T-helper 2 cell treated with Interferon-gamma antibody and Interleukin-4, amounts not matched to agents 5 μg/mL and 100 μg/mL, for 36 hours (primary cell): ENCODE results near the gene INPP4B.

Experiments
- DNase-seq: peaks from one replicate; pipeline ENCODE4 v3.0.0; 2021; ENCODE audit warnings: low spot score
- H3K27ac Mint-ChIP-seq: one replicate; pipeline ENCODE4 v1.8.0; 2021; ENCODE audit warnings: mild to moderate bottlenecking, mixed read lengths
- H3K27me3 Mint-ChIP-seq: one replicate; pipeline ENCODE4 v1.8.0; 2021; ENCODE audit warnings: low read depth, mixed read lengths
- H3K36me3 Mint-ChIP-seq: one replicate; pipeline ENCODE4 v1.8.0; 2021; ENCODE audit warnings: low read depth, mixed read lengths
- H3K4me1 Mint-ChIP-seq: one replicate; pipeline ENCODE4 v1.8.0; 2021; ENCODE audit warnings: low read depth, mixed read lengths
- H3K4me3 Mint-ChIP-seq: one replicate; pipeline ENCODE4 v1.8.0; 2022; ENCODE audit warnings: mild to moderate bottlenecking, moderate library complexity, mixed read lengths
- H3K9me3 Mint-ChIP-seq: one replicate; pipeline ENCODE4 v1.8.0; 2021; ENCODE audit warnings: mixed read lengths

INPP4B gene

DNA sequence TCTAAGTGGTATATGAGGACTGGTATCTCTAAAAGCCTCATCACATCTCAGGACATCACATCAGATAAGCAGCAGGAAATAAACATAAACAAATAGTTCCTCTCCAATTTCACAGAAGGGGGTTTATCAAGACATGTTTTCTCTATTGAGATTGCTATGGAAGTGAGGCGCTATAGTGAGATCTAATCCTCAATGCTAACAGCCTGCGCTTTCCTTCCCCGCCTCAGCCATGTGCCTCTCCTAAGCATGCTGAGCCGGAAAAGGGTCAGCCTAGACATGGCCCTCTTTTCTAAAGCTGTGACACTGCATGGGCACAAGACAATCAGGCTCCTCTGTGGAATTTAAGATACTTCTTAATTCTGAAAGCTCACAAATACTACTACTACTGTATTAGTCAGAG is 286.1 kb downstream of the INPP4B start:
- peaks cover 58% of the 10 kb centered on the region for H3K4me1 Mint-ChIP-seq
- DNase-seq: no peak
- H3K4me3 Mint-ChIP-seq: peak overlapping the region; percentile 0
- no peaks in the 10 kb centered on the region for H3K9me3 Mint-ChIP-seq
- no peaks in the 10 kb centered on the region for H3K36me3 Mint-ChIP-seq
- no peaks in the 10 kb centered on the region for H3K27me3 Mint-ChIP-seq
- peak overlapping the region; percentile 4 for H3K27ac Mint-ChIP-seq

DNA sequence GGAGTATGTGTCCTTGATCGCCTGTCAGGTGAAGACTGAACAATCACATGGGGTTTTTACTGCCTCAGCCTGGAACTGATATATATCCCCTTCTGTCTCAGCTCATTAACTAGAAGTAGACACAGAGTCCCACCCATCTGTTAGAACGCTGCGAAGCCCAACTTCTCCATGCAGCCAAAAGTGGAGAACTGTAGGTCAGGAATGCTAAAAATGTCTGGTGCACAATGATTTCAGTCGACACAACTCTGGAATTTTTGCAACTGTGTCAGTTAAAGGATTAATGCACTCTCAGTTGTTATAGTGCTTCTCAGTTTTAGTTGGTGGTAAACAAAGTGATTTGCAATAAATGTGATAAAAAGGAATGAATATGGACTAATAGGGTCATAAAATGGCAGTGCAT is 287.2 kb downstream of the INPP4B start:
- Mint-ChIP-seq H3K4me3 (peak overlapping the region; percentile 18), H3K27ac (no peak overlapping the region), H3K27me3 (no peaks in the 10 kb centered on the region), H3K36me3 (no peaks in the 10 kb centered on the region), H3K4me1 (peaks cover 57% of the 10 kb centered on the region), H3K9me3 (no peaks in the 10 kb centered on the region)
- DNase-seq: no peak

DNA sequence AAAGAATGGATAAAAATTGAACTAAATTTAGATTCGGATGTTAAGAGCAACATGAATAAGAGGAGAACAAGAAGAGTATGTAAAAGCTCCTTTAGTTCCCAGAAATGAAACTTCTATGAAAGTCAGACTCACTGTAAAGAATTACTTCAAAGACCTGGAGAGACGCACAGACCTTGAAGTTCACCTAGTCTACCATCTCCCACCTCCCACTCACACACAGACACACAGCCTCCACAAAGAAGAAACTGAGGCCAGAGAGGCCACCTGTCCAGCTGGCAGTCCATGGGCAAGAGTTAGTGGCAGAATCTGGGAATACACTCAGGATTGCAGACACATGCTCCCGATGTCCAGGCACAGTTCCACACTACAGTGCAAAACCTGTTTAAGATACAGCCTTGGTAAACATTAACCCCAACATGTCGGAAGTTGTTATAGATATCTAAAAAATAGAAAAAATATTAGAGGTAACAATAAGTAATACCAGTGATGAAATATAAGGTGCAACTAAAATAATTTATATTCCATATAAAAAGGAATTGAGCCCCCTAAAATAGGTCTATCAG is 288.8 kb downstream of the INPP4B start:
- no peak for DNase-seq
- Mint-ChIP-seq H3K4me1 (peaks cover 57% of the 10 kb centered on the region), H3K36me3 (no peaks in the 10 kb centered on the region), H3K9me3 (no peaks in the 10 kb centered on the region), H3K4me3 (peak overlapping the region; percentile 77), H3K27ac (peak overlapping the region; percentile 70), H3K27me3 (no peaks in the 10 kb centered on the region)

DNA sequence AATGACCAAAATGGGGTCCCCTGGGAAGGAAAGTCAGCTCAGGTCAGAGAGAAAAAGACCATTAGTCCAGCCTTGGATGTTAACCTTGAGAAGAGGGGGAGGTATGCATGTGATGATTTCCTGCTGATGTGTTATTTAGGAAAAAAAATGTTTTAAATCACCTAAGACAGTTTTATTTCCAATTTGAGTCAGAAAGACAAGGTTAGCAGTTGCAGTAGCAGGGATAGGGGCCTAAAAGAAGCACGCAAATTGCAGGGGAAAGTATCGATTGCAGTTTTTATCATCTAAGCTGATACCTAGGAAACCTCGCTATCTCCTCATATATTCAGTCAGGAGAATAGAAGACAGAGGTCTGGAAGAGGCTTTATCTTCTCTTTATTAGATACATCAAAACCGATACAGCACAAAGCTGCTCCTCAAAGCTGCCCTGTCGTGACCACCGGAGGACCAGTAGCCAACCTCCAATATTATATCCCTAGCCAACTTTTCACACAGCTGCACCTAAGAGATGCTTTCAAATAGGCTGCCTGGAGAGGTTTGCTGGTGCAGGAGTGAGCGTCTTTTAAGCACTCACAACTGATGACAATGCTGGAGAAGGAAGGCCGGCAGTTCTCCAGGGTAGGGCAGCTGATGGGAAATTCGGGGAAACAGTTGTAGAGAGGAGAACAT is 289.4 kb downstream of the INPP4B start:
- peak overlapping the region; percentile 70 for H3K27ac Mint-ChIP-seq
- no peaks in the 10 kb centered on the region for H3K27me3 Mint-ChIP-seq
- no peaks in the 10 kb centered on the region for H3K9me3 Mint-ChIP-seq
- H3K36me3 Mint-ChIP-seq: no peaks in the 10 kb centered on the region
- H3K4me1 Mint-ChIP-seq: peaks cover 58% of the 10 kb centered on the region
- no peak for DNase-seq
- H3K4me3 Mint-ChIP-seq: peak overlapping the region; percentile 77

DNA sequence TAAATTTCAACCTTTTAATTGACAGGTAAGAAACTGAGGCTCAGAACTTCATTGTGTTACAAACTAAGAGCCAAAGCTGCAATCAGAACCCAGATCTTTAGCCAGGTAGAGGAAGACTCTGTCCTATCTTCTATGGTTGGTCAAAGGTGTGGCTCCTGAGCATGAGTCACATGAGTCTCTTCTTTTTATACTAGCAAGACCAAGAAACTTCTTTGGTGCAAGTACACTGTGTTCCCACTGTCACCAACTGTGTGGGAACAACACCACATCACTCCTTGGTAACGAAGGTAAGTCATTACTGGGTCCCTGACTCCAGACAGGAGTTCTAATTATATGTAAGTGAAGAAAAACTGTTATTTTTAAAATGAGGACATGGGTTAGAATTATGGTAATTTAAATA is 290.1 kb downstream of the INPP4B start:
- Mint-ChIP-seq H3K36me3 (no peaks in the 10 kb centered on the region), H3K27ac (peak overlapping the region; percentile 70), H3K27me3 (no peaks in the 10 kb centered on the region), H3K9me3 (no peaks in the 10 kb centered on the region), H3K4me3 (peak overlapping the region; percentile 77), H3K4me1 (peaks cover 64% of the 10 kb centered on the region)
- no peak for DNase-seq

DNA sequence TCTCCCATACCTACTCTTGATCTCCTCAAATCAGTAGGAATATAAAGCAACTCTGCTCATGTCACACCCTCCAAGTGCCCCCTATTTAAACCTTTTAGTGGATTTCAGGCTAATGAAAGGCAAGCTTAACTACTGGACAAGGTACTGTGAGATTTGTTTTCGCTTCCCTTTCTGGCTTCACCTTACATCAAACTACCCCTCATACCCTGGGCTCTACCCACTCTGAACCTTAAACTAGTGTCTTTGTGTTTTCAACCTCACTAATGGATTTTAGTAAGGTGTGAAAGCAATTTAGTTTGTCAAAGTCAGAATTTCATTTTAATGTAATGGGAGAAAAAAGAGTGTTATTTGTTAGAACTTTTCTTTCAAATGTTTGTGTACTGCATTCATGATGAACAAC is 291.7 kb downstream of the INPP4B start:
- Mint-ChIP-seq H3K4me3 (no peak overlapping the region), H3K9me3 (no peaks in the 10 kb centered on the region), H3K27ac (peak overlapping the region; percentile 2), H3K4me1 (peaks cover 67% of the 10 kb centered on the region), H3K36me3 (no peaks in the 10 kb centered on the region), H3K27me3 (no peaks in the 10 kb centered on the region)
- DNase-seq: no peak

DNA sequence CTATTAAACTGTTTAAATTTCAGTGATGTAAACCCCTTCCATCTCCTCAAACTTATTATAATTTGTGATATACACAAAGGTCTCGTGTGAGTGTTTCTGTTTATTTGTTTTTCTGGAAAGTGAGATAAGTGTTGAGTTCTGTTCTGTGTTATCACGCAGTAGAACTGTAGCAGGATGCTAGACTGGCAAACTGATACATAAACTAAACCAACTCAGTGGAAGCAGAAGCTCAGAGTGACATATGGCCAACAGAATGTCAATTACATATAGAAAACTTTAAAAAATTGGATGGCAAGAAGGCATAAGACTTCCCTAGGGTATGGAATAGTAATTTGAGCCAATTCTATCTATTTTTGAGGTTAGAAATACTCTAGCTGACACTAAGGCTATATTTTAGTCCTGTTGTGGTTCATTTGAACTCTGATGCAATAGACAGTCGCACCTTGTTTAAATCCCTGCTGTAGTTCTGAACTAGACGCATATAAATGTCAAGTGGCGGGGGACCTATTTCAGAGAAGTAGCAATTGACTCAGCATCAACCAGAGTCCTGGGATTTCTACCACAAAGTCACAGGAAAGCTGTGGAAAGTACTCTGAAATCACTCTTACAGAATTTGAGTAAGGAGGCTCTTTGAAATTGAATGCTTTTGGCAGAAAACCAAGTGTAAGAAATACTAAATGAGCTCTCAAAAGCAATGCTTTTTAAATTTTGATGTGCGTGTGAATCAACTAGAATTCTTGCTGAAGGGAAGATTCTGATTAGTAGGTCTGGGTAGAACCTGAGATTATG is 294.4 kb downstream of the INPP4B start:
- peaks cover 2% of the 10 kb centered on the region for H3K36me3 Mint-ChIP-seq
- H3K27ac Mint-ChIP-seq: peak overlapping the region; percentile 58
- peak overlapping the region; percentile 30 for H3K4me3 Mint-ChIP-seq
- DNase-seq: no peak
- H3K27me3 Mint-ChIP-seq: no peaks in the 10 kb centered on the region
- H3K9me3 Mint-ChIP-seq: no peaks in the 10 kb centered on the region
- H3K4me1 Mint-ChIP-seq: peaks cover 61% of the 10 kb centered on the region

DNA sequence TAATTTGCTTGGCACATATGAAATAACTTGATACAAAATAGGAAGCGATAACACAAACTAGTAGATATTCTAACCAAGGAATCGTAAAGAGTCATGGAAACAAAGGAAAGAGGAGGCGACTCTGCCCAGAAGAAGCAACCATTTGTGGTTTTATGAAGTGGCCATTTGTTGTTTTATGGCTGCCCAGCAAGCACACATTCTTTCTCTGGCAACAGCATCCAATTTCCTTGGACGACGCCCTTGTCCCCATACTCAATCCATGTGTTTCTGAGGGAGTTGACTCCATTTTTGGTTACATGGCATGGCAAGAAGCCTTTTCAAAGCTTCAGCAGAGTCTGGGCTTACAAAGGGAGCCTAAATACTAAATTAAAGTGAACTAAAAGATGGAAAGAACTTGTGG is 295.1 kb downstream of the INPP4B start:
- Mint-ChIP-seq H3K36me3 (peaks cover 4% of the 10 kb centered on the region), H3K4me1 (peaks cover 53% of the 10 kb centered on the region), H3K9me3 (peaks cover 4% of the 10 kb centered on the region), H3K4me3 (no peak overlapping the region), H3K27me3 (no peaks in the 10 kb centered on the region), H3K27ac (peak overlapping the region; percentile 58)
- no peak for DNase-seq

DNA sequence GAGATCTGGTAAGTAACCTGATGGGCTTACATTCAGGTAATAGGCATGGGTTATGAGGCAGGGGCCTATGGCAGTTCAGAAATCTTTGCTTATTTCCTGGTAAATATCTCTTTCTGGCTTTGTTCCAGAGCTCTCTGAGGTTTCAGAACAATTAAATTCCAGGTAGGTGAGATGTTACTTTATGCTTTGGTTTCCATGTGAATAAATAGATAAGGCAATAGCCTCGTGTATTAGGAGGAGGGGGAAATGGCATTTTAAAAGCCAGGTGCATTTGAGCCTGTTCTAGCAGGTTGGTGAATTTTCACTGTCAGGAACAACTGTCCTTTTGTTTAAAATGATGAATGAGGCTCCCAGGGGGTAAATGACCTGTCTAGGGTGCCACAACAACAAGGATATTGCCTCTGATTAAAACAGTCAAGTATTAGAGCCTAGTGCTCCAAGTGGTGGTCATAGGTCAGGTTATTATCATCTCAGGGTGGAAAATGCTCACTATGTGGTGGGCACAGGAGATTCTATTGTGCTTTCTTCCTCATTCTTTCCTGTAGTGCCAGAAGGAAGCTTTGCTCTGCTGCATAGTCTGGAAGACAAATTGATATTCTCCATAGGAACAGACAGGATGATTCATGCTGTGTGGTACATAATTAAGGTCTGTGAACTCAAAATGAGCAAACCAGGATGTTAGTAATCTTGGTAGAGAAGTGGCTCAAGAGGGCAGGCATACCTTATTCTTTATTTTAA is 296.2 kb downstream of the INPP4B start:
- Mint-ChIP-seq H3K4me1 (peaks cover 47% of the 10 kb centered on the region), H3K9me3 (peaks cover 5% of the 10 kb centered on the region), H3K27me3 (no peaks in the 10 kb centered on the region), H3K4me3 (no peak overlapping the region), H3K36me3 (peaks cover 5% of the 10 kb centered on the region), H3K27ac (peak overlapping the region; percentile 68)
- no peak for DNase-seq

DNA sequence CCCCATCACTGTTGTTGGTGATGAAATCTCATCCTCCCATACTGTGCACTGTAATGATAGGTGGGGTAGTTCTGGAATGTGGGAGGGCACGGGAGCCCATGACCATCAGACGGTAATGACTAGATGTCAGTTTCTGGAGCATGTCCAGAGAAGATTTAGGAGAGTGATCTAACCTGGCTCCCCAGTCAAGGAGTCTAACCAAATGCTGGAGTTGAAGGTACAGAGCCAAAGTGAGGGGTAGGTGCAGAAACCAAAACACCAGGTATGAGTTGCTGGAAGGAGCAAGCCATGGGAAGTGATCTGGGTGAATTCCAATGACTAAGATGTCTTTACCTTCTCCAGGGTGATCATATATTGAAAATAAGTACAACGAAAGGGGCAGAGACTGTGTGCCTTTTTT is 296.9 kb downstream of the INPP4B start:
- Mint-ChIP-seq H3K4me1 (peaks cover 44% of the 10 kb centered on the region), H3K27me3 (no peaks in the 10 kb centered on the region), H3K27ac (peak overlapping the region; percentile 7)

DNA sequence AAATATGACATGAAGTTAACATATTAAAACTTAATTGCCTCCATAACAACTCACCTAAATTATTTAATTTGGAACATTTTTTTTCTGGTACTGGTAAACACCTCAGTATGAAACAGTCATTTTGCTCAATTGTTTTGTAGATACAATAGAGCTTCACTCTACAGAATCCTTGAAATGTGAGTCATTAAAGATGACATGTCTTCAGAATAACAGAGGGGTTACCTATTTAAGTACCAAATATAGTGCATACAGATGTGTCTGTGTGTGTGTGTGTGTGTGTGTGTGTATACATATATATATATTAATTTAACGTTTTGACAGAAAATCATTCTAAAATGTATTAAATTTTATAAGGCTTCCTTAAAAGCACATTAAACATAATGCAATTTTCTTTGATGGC is 297.6 kb downstream of the INPP4B start:
- peaks cover 5% of the 10 kb centered on the region for H3K9me3 Mint-ChIP-seq
- peaks cover 47% of the 10 kb centered on the region for H3K4me1 Mint-ChIP-seq
- DNase-seq: no peak
- no peak overlapping the region for H3K4me3 Mint-ChIP-seq
- peaks cover 5% of the 10 kb centered on the region for H3K36me3 Mint-ChIP-seq
- no peak overlapping the region for H3K27ac Mint-ChIP-seq
- H3K27me3 Mint-ChIP-seq: no peaks in the 10 kb centered on the region

More for the DNA sequence above, 296.9 kb downstream of the INPP4B start:
- Mint-ChIP-seq H3K9me3 (peaks cover 5% of the 10 kb centered on the region), H3K36me3 (peaks cover 5% of the 10 kb centered on the region), H3K4me3 (no peak overlapping the region)
- no peak for DNase-seq

DNA sequence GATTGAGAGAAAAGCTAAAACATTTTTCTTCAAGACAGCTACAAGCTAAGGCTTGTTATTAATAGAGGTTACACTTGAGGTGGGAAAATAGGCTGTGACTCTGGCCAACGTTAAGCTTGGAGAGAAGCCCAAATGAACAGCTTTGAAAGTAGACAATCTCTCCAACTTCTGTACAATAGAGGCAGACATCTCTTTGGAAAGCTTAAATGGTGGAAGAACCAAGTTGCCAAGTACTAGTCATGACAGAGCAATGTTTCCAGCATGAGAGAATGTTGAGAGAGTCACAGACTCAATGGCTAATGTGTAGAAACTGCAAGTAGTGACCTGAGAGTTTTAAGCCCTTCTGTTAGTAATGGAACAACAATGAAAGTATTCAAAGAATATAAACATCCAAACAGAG is 298.1 kb downstream of the INPP4B start:
- H3K9me3 Mint-ChIP-seq: peaks cover 5% of the 10 kb centered on the region
- H3K36me3 Mint-ChIP-seq: peaks cover 5% of the 10 kb centered on the region
- no peak for DNase-seq
- H3K27ac Mint-ChIP-seq: no peak overlapping the region
- peaks cover 46% of the 10 kb centered on the region for H3K4me1 Mint-ChIP-seq
- H3K27me3 Mint-ChIP-seq: no peaks in the 10 kb centered on the region
- no peak overlapping the region for H3K4me3 Mint-ChIP-seq

DNA sequence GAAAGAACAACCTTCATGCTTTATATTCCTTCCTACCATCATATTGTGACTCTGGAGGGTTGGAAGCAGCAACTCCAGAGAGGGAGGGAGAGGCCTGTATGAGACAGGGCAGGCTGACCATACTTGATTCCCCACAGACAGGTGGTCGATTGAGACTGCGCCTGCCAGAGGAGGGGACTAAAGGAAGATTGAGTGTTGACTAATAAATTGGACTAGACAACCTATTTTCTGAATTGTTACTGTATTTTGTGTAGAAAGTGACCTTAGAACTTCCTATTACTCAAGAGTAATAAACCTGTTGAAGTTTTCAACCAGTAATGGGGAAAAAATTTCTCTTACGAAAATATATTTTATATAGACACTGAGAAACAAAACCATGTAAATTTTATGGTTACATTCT is 301.5 kb downstream of the INPP4B start:
- Mint-ChIP-seq H3K4me3 (no peak overlapping the region), H3K36me3 (peaks cover 5% of the 10 kb centered on the region), H3K4me1 (peaks cover 37% of the 10 kb centered on the region), H3K27me3 (no peaks in the 10 kb centered on the region), H3K9me3 (peaks cover 5% of the 10 kb centered on the region), H3K27ac (no peak overlapping the region)
- no peak for DNase-seq

DNA sequence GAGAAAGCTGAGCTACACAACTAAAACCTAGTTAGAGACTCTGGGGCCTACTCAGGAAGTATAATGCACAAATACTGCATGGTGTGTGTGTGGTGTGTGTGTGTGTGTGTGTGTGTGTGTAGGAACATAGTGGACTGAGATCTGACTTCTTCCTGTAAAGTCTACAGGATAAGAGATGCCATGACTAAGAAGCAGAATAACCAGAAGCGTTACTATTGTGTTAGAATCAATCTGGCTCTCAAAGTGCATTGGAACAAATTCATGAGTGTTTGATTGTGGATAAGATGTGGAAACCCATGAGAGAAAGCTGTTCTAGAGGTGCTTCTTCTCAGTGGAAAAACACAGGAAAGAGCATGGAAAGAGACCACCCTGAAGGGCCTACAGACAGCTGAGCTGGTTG is 302.1 kb downstream of the INPP4B start:
- Mint-ChIP-seq H3K27me3 (no peaks in the 10 kb centered on the region), H3K4me1 (peaks cover 33% of the 10 kb centered on the region), H3K36me3 (peaks cover 5% of the 10 kb centered on the region), H3K27ac (no peak overlapping the region), H3K4me3 (no peak overlapping the region), H3K9me3 (peaks cover 5% of the 10 kb centered on the region)
- DNase-seq: no peak
